Spleen (tissue), 11 donors: ENCODE measurements around the gene LSAMP. TPM values are rescaled to one million over a fixed set of nuclear protein-coding genes. Genes with fewer than 3 reads are reported as not detected.

ENCODE experiments used
- DNase-seq: peaks from one replicate; pipeline ENCODE4 v3.0.0-alpha.2; 2020
- H3K27ac ChIP-seq, 8 donors: fragments of 200-600 bp; sonication (generic) in 7 of 8; 1 replicate in 4 of 8; 2 replicates in 4 of 8; pipeline versions ENCODE4 v1.5.0 to v1.8.0; 2016 to 2021; ENCODE audit warnings: inconsistent platforms in 4 of 8, mild to moderate bottlenecking in 4 of 8, moderate library complexity in 1 of 8
- H3K27me3 ChIP-seq, 7 donors: fragments of 200-600 bp; sonication (generic) in 6 of 7; replicated peaks in 1 of 7; 1 replicate in 4 of 7; 2 replicates in 3 of 7; pipeline versions ENCODE4 v1.5.0 to v1.8.0; 2016 to 2021; ENCODE audit warnings: inconsistent platforms in 3 of 7, mild to moderate bottlenecking in 1 of 7
- H3K36me3 ChIP-seq, 6 donors: fragments of 200-600 bp; sonication (generic) in 5 of 6; 1 replicate in 4 of 6; 2 replicates in 2 of 6; pipeline versions ENCODE4 v1.5.0 to v1.8.0; 2016 to 2021; ENCODE audit warnings: inconsistent platforms in 2 of 6
- H3K4me1 ChIP-seq, 6 donors: fragments of 200-600 bp; sonication (generic) in 5 of 6; 1 replicate in 3 of 6; 2 replicates in 3 of 6; pipeline versions ENCODE4 v1.5.0 to v1.8.0; 2016 to 2021; ENCODE audit warnings: inconsistent platforms in 3 of 6
- H3K4me3 ChIP-seq, 8 donors: fragments of 200-600 bp; sonication (generic) in 7 of 8; 1 replicate in 4 of 8; 2 replicates in 4 of 8; pipeline versions ENCODE4 v1.5.0 to v1.8.0; 2016 to 2021; ENCODE audit warnings: inconsistent platforms in 4 of 8, mild to moderate bottlenecking in 4 of 8, moderate library complexity in 2 of 8
- H3K9me3 ChIP-seq, 8 donors: fragments of 200-600 bp; sonication (generic) in 7 of 8; 1 replicate in 4 of 8; 2 replicates in 4 of 8; pipeline versions ENCODE4 v1.5.0 to v1.8.0; 2016 to 2021; ENCODE audit warnings: inconsistent platforms in 4 of 8
- POLR2A ChIP-seq, 3 donors: fragments of 450-650 bp; IDR thresholded peaks; one replicate each; pipeline ENCODE4 v1.5.1; 2017; ENCODE audit warnings: antibody characterized with exemption in 3 of 3, mild to moderate bottlenecking in 1 of 3
- POLR2AphosphoS5 ChIP-seq, 3 donors: sonication (generic); formaldehyde crosslinking; IDR thresholded peaks; one replicate each; pipeline ENCODE4 v1.5.1; 2017; ENCODE audit warnings: antibody characterized with exemption in 3 of 3
- WGBS, 5 donors: extraction: QIAGEN DNeasy Blood & Tissue Kit in 3 of 5; methylation state at CpG; one replicate each; pipeline versions ENCODE4 v1.1.5 to v1.1.7; 2013 to 2018; 5-methylcytosine and 5-hydroxymethylcytosine counted together
- intact Hi-C: fragments of 100-400 bp; cut with DNase I; formaldehyde crosslinking; loops from one replicate; pipeline ENCODE4 v1.15.0; 2023; ENCODE audit warnings: low total_unique reads
- polyA plus RNA-seq, 3 donors: library from polyadenylated mRNA; stranded (reverse); fragments of 200-250 nt; gene quantifications; one replicate each; pipeline ENCODE4 v1.2.1, GENCODE V29; 2013
- total RNA-seq, 7 donors: library from RNA; depleted of rRNA in 3 of 7; stranded (reverse); fragments of >200 nt in 3 of 7; fragmentation: NEBNext Ultra II Directional in 4 of 7; extraction: Animal tissue kit (Norgen Biotek cat#: 25700) in 4 of 7; gene quantifications; one replicate each; pipeline versions ENCODE4 v1.1.0 to v1.2.1, GENCODE V29; 2016 to 2021
- TF ChIP-seq, protein P1 (sequence below), 11 experiments: fragments of 200-600 bp in 7 of 11; fragments of 450-650 bp in 4 of 11; sonication (generic) in 4 of 11; IDR thresholded peaks in 8 of 11; conservative IDR thresholded peaks in 3 of 11; 1 replicate in 7 of 11; 2 replicates in 4 of 11; pipeline versions ENCODE4 v1.4.0 to v1.8.0; 2016 to 2021; ENCODE audit warnings: antibody characterized with exemption in 11 of 11, inconsistent platforms in 4 of 11, mild to moderate bottlenecking in 1 of 11
- donor health status: healthy with polysubstance abuse.
- donor health status: DM: no; HTN: no; CAD: no; lungs with moderate emphysema.
- donor health status: DM: no; HTN: no; CAD: no.
- donor health status: Bipolar disorder and iron deficiency.
- donor health status: healthy.
- donor health status: DM: no; HTN: no; CAD: no.
- donor health status: DM: yes; HTN: yes; CAD: no.

LSAMP gene
- total and polyA plus RNA-seq, 10 donors: 0.45 to 6.8 (median 1.3) TPM

- no peak for DNase-seq
- intact Hi-C loops: no loop called here
These were observed 197.7 kb downstream of the LSAMP start for GRCh38 chr3:116247605-116248004.

GRCh38 chr3:116246406-116246980, 198.8 kb downstream of the LSAMP start:
- Histone ChIP-seq H3K27ac (no peak overlapping the region), H3K4me1 (no peaks in the 10 kb centered on the region), H3K9me3 (peaks cover 0 to 5% (median 0%) of the 10 kb centered on the region in 8 donors), H3K4me3 (no peak overlapping the region), H3K36me3 (no peaks in the 10 kb centered on the region), H3K27me3 (no peaks in the 10 kb centered on the region)
- intact Hi-C loops: no loop called here
- 78 to 85% (median 82%) methylated on average over 7 of the region's 7 CpGs for WGBS, 5 donors
- DNase-seq: no peak
- TF ChIP-seq POLR2A (IDR thresholded peaks at IDR 0.05) (no peak), POLR2AphosphoS5 (IDR thresholded peaks at IDR 0.05) (no peak)
- TF ChIP-seq, protein P1, sequence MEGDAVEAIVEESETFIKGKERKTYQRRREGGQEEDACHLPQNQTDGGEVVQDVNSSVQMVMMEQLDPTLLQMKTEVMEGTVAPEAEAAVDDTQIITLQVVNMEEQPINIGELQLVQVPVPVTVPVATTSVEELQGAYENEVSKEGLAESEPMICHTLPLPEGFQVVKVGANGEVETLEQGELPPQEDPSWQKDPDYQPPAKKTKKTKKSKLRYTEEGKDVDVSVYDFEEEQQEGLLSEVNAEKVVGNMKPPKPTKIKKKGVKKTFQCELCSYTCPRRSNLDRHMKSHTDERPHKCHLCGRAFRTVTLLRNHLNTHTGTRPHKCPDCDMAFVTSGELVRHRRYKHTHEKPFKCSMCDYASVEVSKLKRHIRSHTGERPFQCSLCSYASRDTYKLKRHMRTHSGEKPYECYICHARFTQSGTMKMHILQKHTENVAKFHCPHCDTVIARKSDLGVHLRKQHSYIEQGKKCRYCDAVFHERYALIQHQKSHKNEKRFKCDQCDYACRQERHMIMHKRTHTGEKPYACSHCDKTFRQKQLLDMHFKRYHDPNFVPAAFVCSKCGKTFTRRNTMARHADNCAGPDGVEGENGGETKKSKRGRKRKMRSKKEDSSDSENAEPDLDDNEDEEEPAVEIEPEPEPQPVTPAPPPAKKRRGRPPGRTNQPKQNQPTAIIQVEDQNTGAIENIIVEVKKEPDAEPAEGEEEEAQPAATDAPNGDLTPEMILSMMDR (IDR thresholded peaks at IDR 0.05 in 8 of 11, conservative IDR thresholded peaks at IDR 0.05 in 3 of 11): no peak

More at GRCh38 chr3:116247605-116248004, 197.7 kb downstream of the LSAMP start:
- 58 to 85% (median 78%) methylated on average over 1 of the region's 1 CpG for WGBS, 5 donors
- H3K9me3 ChIP-seq: peaks cover 0 to 5% (median 0%) of the 10 kb centered on the region in 8 donors
- no peak overlapping the region for H3K4me3 ChIP-seq
- H3K27ac ChIP-seq: no peak overlapping the region
- no peaks in the 10 kb centered on the region for H3K4me1 ChIP-seq
- H3K36me3 ChIP-seq: no peaks in the 10 kb centered on the region
- TF ChIP-seq, protein P1 (IDR thresholded peaks at IDR 0.05 in 8 of 11, conservative IDR thresholded peaks at IDR 0.05 in 3 of 11): no peak
- TF ChIP-seq POLR2A (IDR thresholded peaks at IDR 0.05) (no peak), POLR2AphosphoS5 (IDR thresholded peaks at IDR 0.05) (no peak)
- no peaks in the 10 kb centered on the region for H3K27me3 ChIP-seq

DNA sequence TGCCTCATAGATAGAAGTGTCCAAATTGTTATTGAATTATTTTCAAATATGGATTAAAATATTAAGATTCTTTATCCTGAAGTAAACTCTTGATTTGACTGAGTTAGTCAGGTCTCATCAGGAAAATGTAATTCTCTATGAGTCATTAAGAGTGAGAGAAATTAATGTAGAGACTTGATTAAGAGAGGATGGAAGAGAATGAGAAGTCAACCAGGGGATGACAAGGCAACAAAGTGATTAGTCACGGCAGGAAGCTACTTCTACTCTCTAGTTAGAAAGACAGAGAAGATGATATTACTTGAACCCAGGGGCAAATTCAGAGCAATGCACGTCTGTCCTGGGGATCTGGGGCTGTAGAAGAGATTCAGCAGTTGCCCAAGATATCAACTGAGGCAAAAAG, 202.5 kb downstream of the LSAMP start:
- H3K4me3 ChIP-seq: no peak overlapping the region
- 60 to 80% (median 65%) methylated on average over 2 of the region's 2 CpGs for WGBS, 5 donors
- DNase-seq: no peak
- no peaks in the 10 kb centered on the region for H3K27me3 ChIP-seq
- no peaks in the 10 kb centered on the region for H3K36me3 ChIP-seq
- no peak overlapping the region for H3K27ac ChIP-seq
- no peaks in the 10 kb centered on the region for H3K9me3 ChIP-seq
- TF ChIP-seq POLR2A (IDR thresholded peaks at IDR 0.05) (no peak), POLR2AphosphoS5 (IDR thresholded peaks at IDR 0.05) (no peak)
- TF ChIP-seq, protein P1 (IDR thresholded peaks at IDR 0.05 in 8 of 11, conservative IDR thresholded peaks at IDR 0.05 in 3 of 11): no peak
- H3K4me1 ChIP-seq: no peaks in the 10 kb centered on the region
- intact Hi-C loops: no loop called here

- intact Hi-C loops: no loop called here
- 66 to 76% (median 70%) methylated on average over 3 of the region's 3 CpGs for WGBS, 5 donors
- Histone ChIP-seq H3K27ac (no peak overlapping the region), H3K9me3 (no peaks in the 10 kb centered on the region), H3K27me3 (no peaks in the 10 kb centered on the region), H3K4me3 (no peak overlapping the region), H3K36me3 (no peaks in the 10 kb centered on the region), H3K4me1 (no peaks in the 10 kb centered on the region)
- no peak for TF ChIP-seq POLR2A (IDR thresholded peaks at IDR 0.05)
- TF ChIP-seq POLR2AphosphoS5 (IDR thresholded peaks at IDR 0.05): no peak
- TF ChIP-seq, protein P1 (IDR thresholded peaks at IDR 0.05 in 8 of 11, conservative IDR thresholded peaks at IDR 0.05 in 3 of 11): no peak
- no peak for DNase-seq
These were observed 203.6 kb downstream of the LSAMP start for GRCh38 chr3:116241677-116242076.
